WTC11 (cell line): Measurements from ENCODE around the gene TMEM214. TPM values are rescaled to one million over a fixed set of nuclear protein-coding genes. Genes with fewer than 3 reads are reported as not detected.

Experiments
- ATAC-seq: fragments of 200-7000 bp; cut with Tn5 transposase; 2 replicates; pipeline ENCODE4 v1.10.0; 2021; ENCODE audit warnings: mild to moderate bottlenecking, moderate library complexity
- CTCF ChIA-PET: fragments of 300-600 bp; sonication (Branson Sonifier 250); formaldehyde crosslinking; loops from one replicate; lab custom pipeline; 2021; ENCODE audit warnings: antibody characterized with exemption; lab: Charles Lee
- POLR2A ChIA-PET: fragments of 350-600 bp; sonication (Branson Sonifier 250); formaldehyde crosslinking; loops from one replicate; lab custom pipeline; 2021; ENCODE audit warnings: antibody characterized with exemption; lab: Charles Lee
- DNase-seq: peaks from one replicate; pipeline ENCODE4 v3.0.0; 2021; ENCODE audit warnings: low spot score
- H3K27ac Mint-ChIP-seq: 2 replicates; pipeline ENCODE4 v1.8.0; 2021; ENCODE audit warnings: mixed read lengths
- H3K27me3 Mint-ChIP-seq: 2 replicates; pipeline ENCODE4 v1.8.0; 2021; ENCODE audit warnings: low read depth, mild to moderate bottlenecking, moderate library complexity, mixed read lengths
- H3K36me3 Mint-ChIP-seq: 2 replicates; pipeline ENCODE4 v1.8.0; 2021; ENCODE audit warnings: mixed read lengths
- H3K4me1 Mint-ChIP-seq: 2 replicates; pipeline ENCODE4 v1.8.0; 2022; ENCODE audit warnings: mixed read lengths
- H3K4me3 Mint-ChIP-seq: 2 replicates; pipeline ENCODE4 v1.8.0; 2021; ENCODE audit warnings: mild to moderate bottlenecking, moderate library complexity, mixed read lengths
- H3K9me3 Mint-ChIP-seq: 2 replicates; pipeline ENCODE4 v1.8.0; 2021; ENCODE audit warnings: mixed read lengths
- ATF1 ChIP-seq: sonication (generic); formaldehyde crosslinking; IDR thresholded peaks from 2 replicates; pipeline ENCODE4 v1.8.1; 2023; ENCODE audit warnings: mild to moderate bottlenecking, moderate library complexity, missing genetic modification reagents
- CBFB ChIP-seq: sonication (generic); formaldehyde crosslinking; IDR thresholded peaks from 2 replicates; pipeline ENCODE4 v1.8.1; 2022; ENCODE audit warnings: mild to moderate bottlenecking, low read depth, missing genetic modification reagents
- CDX4 ChIP-seq: fragments of 250-450 bp; sonication (Bioruptor Pico); IDR thresholded peaks from 2 replicates; pipeline ENCODE4 v1.9.0; 2021; ENCODE audit warnings: moderate library complexity, mild to moderate bottlenecking, inconsistent platforms, borderline replicate concordance
- CREM ChIP-seq: sonication (generic); formaldehyde crosslinking; IDR thresholded peaks from 2 replicates; pipeline ENCODE4 v1.8.1; 2022; ENCODE audit warnings: mild to moderate bottlenecking, missing genetic modification reagents, moderate library complexity
- CTCF ChIP-seq: fragments of 200-600 bp; IDR thresholded peaks from 2 replicates; pipeline ENCODE4 v1.8.0; 2022; ENCODE audit warnings: antibody characterized with exemption
- IRF2 ChIP-seq: sonication (generic); formaldehyde crosslinking; IDR thresholded peaks from 2 replicates; pipeline ENCODE4 v1.8.0; 2022; ENCODE audit warnings: low read depth, missing genetic modification reagents, borderline replicate concordance
- JUN ChIP-seq: sonication (generic); formaldehyde crosslinking; IDR thresholded peaks from 2 replicates; pipeline ENCODE4 v1.8.0; 2023; ENCODE audit warnings: mild to moderate bottlenecking, missing genetic modification reagents
- NFATC4 ChIP-seq: fragments of 250-450 bp; sonication (Bioruptor Pico); IDR thresholded peaks from 2 replicates; pipeline ENCODE4 v1.9.0; 2021; ENCODE audit warnings: mild to moderate bottlenecking
- NR2C2 ChIP-seq: sonication (generic); formaldehyde crosslinking; IDR thresholded peaks from 2 replicates; pipeline ENCODE4 v1.8.0; 2022; ENCODE audit warnings: mild to moderate bottlenecking, missing genetic modification reagents
- OVOL2 ChIP-seq: fragments of 250-450 bp; sonication (Bioruptor Pico); IDR thresholded peaks from 2 replicates; pipeline ENCODE4 v1.9.0; 2021; ENCODE audit warnings: mild to moderate bottlenecking, borderline replicate concordance
- RELA ChIP-seq: sonication (generic); formaldehyde crosslinking; IDR thresholded peaks from 2 replicates; pipeline ENCODE4 v1.8.1; 2022; ENCODE audit warnings: missing genetic modification reagents, mild to moderate bottlenecking, borderline replicate concordance
- SMAD3 ChIP-seq: sonication (generic); formaldehyde crosslinking; IDR thresholded peaks from 2 replicates; pipeline ENCODE4 v1.8.0; 2022; ENCODE audit warnings: missing genetic modification reagents, mild to moderate bottlenecking, borderline replicate concordance
- SMAD4 ChIP-seq: sonication (generic); formaldehyde crosslinking; IDR thresholded peaks from 2 replicates; pipeline ENCODE4 v1.8.0; 2022; ENCODE audit warnings: mild to moderate bottlenecking, missing genetic modification reagents
- USF1 ChIP-seq: sonication (generic); formaldehyde crosslinking; IDR thresholded peaks from 2 replicates; pipeline ENCODE4 v1.8.0; 2022; ENCODE audit warnings: mild to moderate bottlenecking, missing genetic modification reagents
- ZMAT4 ChIP-seq: fragments of 250-450 bp; sonication (Bioruptor Pico); IDR thresholded peaks from 2 replicates; pipeline ENCODE4 v1.9.0; 2021; ENCODE audit warnings: mild to moderate bottlenecking
- ZNF317 ChIP-seq: sonication (generic); formaldehyde crosslinking; IDR thresholded peaks from 2 replicates; pipeline ENCODE4 v1.8.1; 2023; ENCODE audit warnings: low read depth, mild to moderate bottlenecking, moderate library complexity, missing genetic modification reagents, borderline replicate concordance
- ZNF416 ChIP-seq: fragments of 250-450 bp; sonication (Bioruptor Pico); IDR thresholded peaks from 2 replicates; pipeline ENCODE4 v1.9.0; 2021; ENCODE audit warnings: mild to moderate bottlenecking, inconsistent platforms
- total RNA-seq: library from RNA; stranded (reverse); gene quantifications from 3 replicates; pipeline ENCODE4 v1.2.3, GENCODE V29; 2021
- TF ChIP-seq, protein P1 (sequence below): sonication (generic); formaldehyde crosslinking; IDR thresholded peaks from 2 replicates; pipeline ENCODE4 v1.8.1; 2023; ENCODE audit warnings: mild to moderate bottlenecking, missing genetic modification reagents
- TF ChIP-seq, protein P2 (sequence below): sonication (generic); formaldehyde crosslinking; IDR thresholded peaks from 2 replicates; pipeline ENCODE4 v1.8.1; 2023; ENCODE audit warnings: mild to moderate bottlenecking, missing genetic modification reagents
- TF ChIP-seq, protein P3 (sequence below): fragments of 250-450 bp; sonication (Bioruptor Pico); IDR thresholded peaks from 2 replicates; pipeline ENCODE4 v1.9.0; 2021; ENCODE audit warnings: mild to moderate bottlenecking
- TF ChIP-seq, protein P4 (sequence below): sonication (generic); formaldehyde crosslinking; conservative IDR thresholded peaks from 2 replicates; pipeline ENCODE4 v1.8.1; 2022; ENCODE audit warnings: mild to moderate bottlenecking, missing genetic modification reagents

TMEM214 gene
- total RNA-seq, 1 experiment from 2014 or later, result 57.1 TPM

DNA sequence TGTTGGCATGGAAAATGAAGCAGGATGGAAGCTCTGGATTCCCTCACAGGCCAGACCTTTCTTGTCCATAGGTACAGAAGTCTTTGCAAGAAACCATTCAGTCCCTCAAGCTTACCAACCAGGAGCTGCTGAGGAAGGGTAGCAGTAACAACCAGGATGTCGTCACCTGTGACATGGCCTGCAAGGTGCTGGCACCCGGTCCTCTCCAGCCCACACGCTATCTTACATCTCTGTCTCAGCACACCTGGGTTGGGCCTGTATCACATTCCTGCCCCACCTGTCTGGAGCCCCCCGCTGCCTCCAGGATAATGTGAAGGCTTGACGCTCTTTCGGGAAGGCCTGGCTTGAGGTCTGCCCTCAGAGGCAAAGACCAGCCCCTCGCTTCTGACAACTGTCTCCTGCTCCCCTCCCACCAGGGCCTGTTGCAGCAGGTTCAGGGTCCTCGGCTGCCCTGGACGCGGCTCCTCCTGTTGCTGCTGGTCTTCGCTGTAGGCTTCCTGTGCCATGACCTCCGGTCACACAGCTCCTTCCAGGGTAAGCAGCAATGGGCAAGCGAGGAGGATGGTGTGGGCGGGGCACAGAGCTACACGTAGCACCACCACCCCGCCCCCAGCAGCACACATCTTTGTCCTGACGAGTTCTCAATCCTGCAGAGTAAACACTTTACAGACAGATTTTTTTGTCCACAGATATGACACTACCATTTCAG lies 6.0 kb downstream of the TMEM214 start:
- CTCF ChIA-PET, result interaction anchor here (1.2 to 2.8 kb wide), 5 partner anchors 11 to 77 kb away, joined by 4 to 14 read pairs (median 10); no protein-coding TSS in a partner anchor
- Mint-ChIP-seq H3K27ac (no peak overlapping the region), H3K4me1 (peaks cover 5% of the 10 kb centered on the region), H3K36me3 (peaks cover 50% of the 10 kb centered on the region), H3K9me3 (no peaks in the 10 kb centered on the region), H3K4me3 (no peak overlapping the region), H3K27me3 (no peaks in the 10 kb centered on the region)
- POLR2A ChIA-PET, result interaction anchor here (1.4 kb wide), 1 partner anchor 33 kb away, joined by 3 read pairs; the partner anchor contains the start of gene OST4
- DNase-seq (no peak), ATAC-seq (peak; percentile 32)
- no peak for TF ChIP-seq CREM
- TF ChIP-seq, protein P1, sequence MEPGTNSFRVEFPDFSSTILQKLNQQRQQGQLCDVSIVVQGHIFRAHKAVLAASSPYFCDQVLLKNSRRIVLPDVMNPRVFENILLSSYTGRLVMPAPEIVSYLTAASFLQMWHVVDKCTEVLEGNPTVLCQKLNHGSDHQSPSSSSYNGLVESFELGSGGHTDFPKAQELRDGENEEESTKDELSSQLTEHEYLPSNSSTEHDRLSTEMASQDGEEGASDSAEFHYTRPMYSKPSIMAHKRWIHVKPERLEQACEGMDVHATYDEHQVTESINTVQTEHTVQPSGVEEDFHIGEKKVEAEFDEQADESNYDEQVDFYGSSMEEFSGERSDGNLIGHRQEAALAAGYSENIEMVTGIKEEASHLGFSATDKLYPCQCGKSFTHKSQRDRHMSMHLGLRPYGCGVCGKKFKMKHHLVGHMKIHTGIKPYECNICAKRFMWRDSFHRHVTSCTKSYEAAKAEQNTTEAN (CRISPR knock-in tag), result no peak
- TF ChIP-seq, protein P2, sequence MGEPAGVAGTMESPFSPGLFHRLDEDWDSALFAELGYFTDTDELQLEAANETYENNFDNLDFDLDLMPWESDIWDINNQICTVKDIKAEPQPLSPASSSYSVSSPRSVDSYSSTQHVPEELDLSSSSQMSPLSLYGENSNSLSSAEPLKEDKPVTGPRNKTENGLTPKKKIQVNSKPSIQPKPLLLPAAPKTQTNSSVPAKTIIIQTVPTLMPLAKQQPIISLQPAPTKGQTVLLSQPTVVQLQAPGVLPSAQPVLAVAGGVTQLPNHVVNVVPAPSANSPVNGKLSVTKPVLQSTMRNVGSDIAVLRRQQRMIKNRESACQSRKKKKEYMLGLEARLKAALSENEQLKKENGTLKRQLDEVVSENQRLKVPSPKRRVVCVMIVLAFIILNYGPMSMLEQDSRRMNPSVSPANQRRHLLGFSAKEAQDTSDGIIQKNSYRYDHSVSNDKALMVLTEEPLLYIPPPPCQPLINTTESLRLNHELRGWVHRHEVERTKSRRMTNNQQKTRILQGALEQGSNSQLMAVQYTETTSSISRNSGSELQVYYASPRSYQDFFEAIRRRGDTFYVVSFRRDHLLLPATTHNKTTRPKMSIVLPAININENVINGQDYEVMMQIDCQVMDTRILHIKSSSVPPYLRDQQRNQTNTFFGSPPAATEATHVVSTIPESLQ (CRISPR knock-in tag), result no peak

DNA sequence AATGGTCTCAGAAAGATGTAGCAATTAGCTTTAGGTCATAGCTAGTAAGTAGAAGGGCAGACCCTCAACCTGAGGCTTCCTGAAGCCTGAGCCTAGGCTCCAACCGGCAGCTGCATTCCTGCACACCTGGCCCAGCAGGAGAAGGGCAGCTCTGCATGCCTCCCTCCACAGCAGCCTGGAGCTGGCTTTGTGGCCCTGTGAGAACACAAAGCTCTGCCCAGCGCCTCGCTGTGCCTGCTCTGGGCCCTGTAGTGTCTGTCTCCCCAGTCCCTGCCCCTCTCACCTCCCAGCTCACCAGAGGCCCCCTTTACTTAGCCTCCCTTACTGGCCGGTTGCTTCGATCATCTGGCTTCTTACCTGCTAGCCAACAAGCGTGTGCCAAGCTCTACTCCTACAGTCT lies 6.7 kb downstream of the TMEM214 start:
- no peak overlapping the region for H3K4me3 Mint-ChIP-seq
- no peaks in the 10 kb centered on the region for H3K27me3 Mint-ChIP-seq
- ATAC-seq (no peak), DNase-seq (no peak)
- no peak overlapping the region for H3K27ac Mint-ChIP-seq
- ChIA-PET CTCF (interaction anchor here (1.2 to 2.8 kb wide), 4 partner anchors 10 to 78 kb away, joined by 4 to 14 read pairs (median 7); no protein-coding TSS in a partner anchor), POLR2A (interaction anchor here (1.4 kb wide), 1 partner anchor 32 kb away, joined by 3 read pairs; the partner anchor contains the start of gene OST4)
- peaks cover 50% of the 10 kb centered on the region for H3K36me3 Mint-ChIP-seq
- no peaks in the 10 kb centered on the region for H3K9me3 Mint-ChIP-seq
- no peak for TF ChIP-seq ATF1
- TF ChIP-seq, protein P3, sequence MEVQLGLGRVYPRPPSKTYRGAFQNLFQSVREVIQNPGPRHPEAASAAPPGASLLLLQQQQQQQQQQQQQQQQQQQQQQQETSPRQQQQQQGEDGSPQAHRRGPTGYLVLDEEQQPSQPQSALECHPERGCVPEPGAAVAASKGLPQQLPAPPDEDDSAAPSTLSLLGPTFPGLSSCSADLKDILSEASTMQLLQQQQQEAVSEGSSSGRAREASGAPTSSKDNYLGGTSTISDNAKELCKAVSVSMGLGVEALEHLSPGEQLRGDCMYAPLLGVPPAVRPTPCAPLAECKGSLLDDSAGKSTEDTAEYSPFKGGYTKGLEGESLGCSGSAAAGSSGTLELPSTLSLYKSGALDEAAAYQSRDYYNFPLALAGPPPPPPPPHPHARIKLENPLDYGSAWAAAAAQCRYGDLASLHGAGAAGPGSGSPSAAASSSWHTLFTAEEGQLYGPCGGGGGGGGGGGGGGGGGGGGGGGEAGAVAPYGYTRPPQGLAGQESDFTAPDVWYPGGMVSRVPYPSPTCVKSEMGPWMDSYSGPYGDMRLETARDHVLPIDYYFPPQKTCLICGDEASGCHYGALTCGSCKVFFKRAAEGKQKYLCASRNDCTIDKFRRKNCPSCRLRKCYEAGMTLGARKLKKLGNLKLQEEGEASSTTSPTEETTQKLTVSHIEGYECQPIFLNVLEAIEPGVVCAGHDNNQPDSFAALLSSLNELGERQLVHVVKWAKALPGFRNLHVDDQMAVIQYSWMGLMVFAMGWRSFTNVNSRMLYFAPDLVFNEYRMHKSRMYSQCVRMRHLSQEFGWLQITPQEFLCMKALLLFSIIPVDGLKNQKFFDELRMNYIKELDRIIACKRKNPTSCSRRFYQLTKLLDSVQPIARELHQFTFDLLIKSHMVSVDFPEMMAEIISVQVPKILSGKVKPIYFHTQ (CRISPR knock-in tag), result no peak
- H3K4me1 Mint-ChIP-seq, result no peaks in the 10 kb centered on the region

DNA sequence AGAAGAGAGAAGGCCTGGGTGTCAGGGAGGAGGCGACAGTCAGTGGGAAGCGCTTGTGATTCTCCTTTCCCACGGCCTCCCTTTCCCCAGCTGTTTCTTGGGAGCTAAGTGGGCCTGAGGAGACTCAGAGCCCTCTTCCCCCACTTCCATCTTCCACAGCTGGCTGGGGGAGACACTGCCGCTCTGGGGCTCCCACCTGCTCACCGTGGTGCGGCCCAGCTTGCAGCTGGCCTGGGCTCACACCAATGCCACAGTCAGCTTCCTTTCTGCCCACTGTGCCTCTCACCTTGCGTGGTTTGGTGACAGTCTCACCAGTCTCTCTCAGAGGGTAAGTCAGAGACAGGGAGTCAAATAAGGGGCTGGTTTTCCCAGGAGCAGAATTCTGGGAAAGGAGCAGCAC lies 7.1 kb downstream of the TMEM214 start:
- no peaks in the 10 kb centered on the region for H3K9me3 Mint-ChIP-seq
- DNase-seq, result no peak
- no peaks in the 10 kb centered on the region for H3K4me1 Mint-ChIP-seq
- H3K27me3 Mint-ChIP-seq, result no peaks in the 10 kb centered on the region
- H3K4me3 Mint-ChIP-seq, result no peak overlapping the region
- ATAC-seq, result no peak
- ChIA-PET CTCF (interaction anchor here (1.7 to 2.8 kb wide), 3 partner anchors 10 to 78 kb away, joined by 4 to 14 read pairs (median 10); no protein-coding TSS in a partner anchor), POLR2A (no interaction called here)
- H3K36me3 Mint-ChIP-seq, result peaks cover 50% of the 10 kb centered on the region
- H3K27ac Mint-ChIP-seq, result no peak overlapping the region
- no peak for TF ChIP-seq ZMAT4 (CRISPR knock-in tag)
- no peak for TF ChIP-seq USF1 (CRISPR knock-in tag)
- no peak for TF ChIP-seq CREM
- no peak for TF ChIP-seq JUN (CRISPR knock-in tag)
- TF ChIP-seq ZNF416, result no peak
- no peak for TF ChIP-seq ZNF317
- no peak for TF ChIP-seq CBFB (CRISPR knock-in tag)
- no peak for TF ChIP-seq CDX4 (CRISPR knock-in tag)
- TF ChIP-seq NR2C2 (CRISPR knock-in tag), result no peak
- no peak for TF ChIP-seq OVOL2 (CRISPR knock-in tag)
- no peak for TF ChIP-seq RELA
- TF ChIP-seq SMAD4 (CRISPR knock-in tag), result no peak
- no peak for TF ChIP-seq NFATC4 (CRISPR knock-in tag)
- TF ChIP-seq, protein P4, sequence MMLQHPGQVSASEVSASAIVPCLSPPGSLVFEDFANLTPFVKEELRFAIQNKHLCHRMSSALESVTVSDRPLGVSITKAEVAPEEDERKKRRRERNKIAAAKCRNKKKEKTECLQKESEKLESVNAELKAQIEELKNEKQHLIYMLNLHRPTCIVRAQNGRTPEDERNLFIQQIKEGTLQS (CRISPR knock-in tag), result no peak
- no peak for TF ChIP-seq IRF2 (CRISPR knock-in tag)
- no peak for TF ChIP-seq CTCF
- TF ChIP-seq SMAD3 (CRISPR knock-in tag), result no peak
